ENCODE results near the gene ZIC5.

The ZIC5 gene

GRCh38 chr13:99986741-99987140, 15.2 kb upstream of the ZIC5 start:
- H3K4me3 ChIP-seq (ENCODE audit: low read depth, low read length) = no peak overlapping the region
- no peak for DNase-seq (ENCODE audit: low read depth)
- no peak for TF ChIP-seq CTCF (IDR thresholded peaks at IDR 0.05; ENCODE audit: insufficient read depth, low read depth, low read length, missing control alignments)

- TF ChIP-seq CTCF (IDR thresholded peaks at IDR 0.05; ENCODE audit: insufficient read depth, low read depth, low read length, missing control alignments) = no peak
- no peak overlapping the region for H3K4me3 ChIP-seq (ENCODE audit: low read depth, low read length)
- DNase-seq (ENCODE audit: low read depth) = no peak
These were observed 14.4 kb upstream of the ZIC5 start for GRCh38 chr13:99985886-99986527.

- TF ChIP-seq CTCF (IDR thresholded peaks at IDR 0.05; ENCODE audit: insufficient read depth, low read depth, low read length, missing control alignments) = no peak
- no peak for DNase-seq (ENCODE audit: low read depth)
- H3K4me3 ChIP-seq (ENCODE audit: low read depth, low read length) = no peak overlapping the region
These were observed 13.8 kb upstream of the ZIC5 start for GRCh38 chr13:99985241-99985874.

GRCh38 chr13:99984461-99985240, 13.1 kb upstream of the ZIC5 start:
- TF ChIP-seq CTCF (IDR thresholded peaks at IDR 0.05; ENCODE audit: insufficient read depth, low read depth, low read length, missing control alignments) = no peak
- no peak overlapping the region for H3K4me3 ChIP-seq (ENCODE audit: low read depth, low read length)
- peak; percentile 19 for DNase-seq (ENCODE audit: low read depth)

- DNase-seq (ENCODE audit: low read depth) = no peak
- no peak overlapping the region for H3K4me3 ChIP-seq (ENCODE audit: low read depth, low read length)
- no peak for TF ChIP-seq CTCF (IDR thresholded peaks at IDR 0.05; ENCODE audit: insufficient read depth, low read depth, low read length, missing control alignments)
These were observed 12.2 kb upstream of the ZIC5 start for GRCh38 chr13:99983499-99984401.

GRCh38 chr13:99982731-99983498, 11.3 kb upstream of the ZIC5 start:
- no peak overlapping the region for H3K4me3 ChIP-seq (ENCODE audit: low read depth, low read length)
- DNase-seq (ENCODE audit: low read depth) = no peak
- TF ChIP-seq CTCF (IDR thresholded peaks at IDR 0.05; ENCODE audit: insufficient read depth, low read depth, low read length, missing control alignments) = no peak
